Gastrocnemius medialis (tissue), 4 donors: Measurements from ENCODE around the gene PLCH1.

Experiments used
- POLR2A ChIP-seq, 2 donors: fragments of 450-650 bp; IDR thresholded peaks; one replicate each; pipeline ENCODE4 v1.6.1; 2017; ENCODE audit warnings: antibody characterized with exemption in 2 of 2, mild to moderate bottlenecking in 2 of 2, moderate library complexity in 2 of 2
- TF ChIP-seq, protein P1 (sequence below), 5 experiments: fragments of 450-650 bp in 3 of 5; fragments of 200-600 bp in 2 of 5; sonication (generic) in 2 of 5; IDR thresholded peaks in 4 of 5; conservative IDR thresholded peaks in 1 of 5; 1 replicate in 4 of 5; 2 replicates in 1 of 5; pipeline ENCODE4 v1.5.1; 2016 to 2019; ENCODE audit warnings: antibody characterized with exemption in 5 of 5, mild to moderate bottlenecking in 3 of 5, moderate library complexity in 3 of 5

DNA sequence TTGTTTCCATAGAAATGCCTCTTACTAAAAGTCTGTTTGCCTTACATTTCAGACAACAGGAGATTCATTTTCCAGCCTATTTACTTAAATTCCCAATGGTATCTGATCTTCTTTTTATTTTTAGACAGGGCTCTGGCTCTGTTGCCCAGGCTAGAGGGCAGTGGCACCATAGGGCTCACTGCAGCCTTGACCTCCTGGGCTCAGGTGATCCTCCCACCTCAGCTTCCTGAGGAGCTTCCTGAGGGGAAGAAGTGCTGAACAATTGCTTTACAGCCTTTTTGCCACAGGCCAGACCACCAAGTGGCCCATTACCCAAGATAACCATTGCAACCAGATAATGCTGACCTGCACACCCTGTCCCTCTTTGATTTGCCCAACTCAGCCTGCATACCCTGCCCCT lies 126.3 kb downstream of the PLCH1 start:
- TF ChIP-seq POLR2A (IDR thresholded peaks at IDR 0.05): no peak
- TF ChIP-seq, protein P1, sequence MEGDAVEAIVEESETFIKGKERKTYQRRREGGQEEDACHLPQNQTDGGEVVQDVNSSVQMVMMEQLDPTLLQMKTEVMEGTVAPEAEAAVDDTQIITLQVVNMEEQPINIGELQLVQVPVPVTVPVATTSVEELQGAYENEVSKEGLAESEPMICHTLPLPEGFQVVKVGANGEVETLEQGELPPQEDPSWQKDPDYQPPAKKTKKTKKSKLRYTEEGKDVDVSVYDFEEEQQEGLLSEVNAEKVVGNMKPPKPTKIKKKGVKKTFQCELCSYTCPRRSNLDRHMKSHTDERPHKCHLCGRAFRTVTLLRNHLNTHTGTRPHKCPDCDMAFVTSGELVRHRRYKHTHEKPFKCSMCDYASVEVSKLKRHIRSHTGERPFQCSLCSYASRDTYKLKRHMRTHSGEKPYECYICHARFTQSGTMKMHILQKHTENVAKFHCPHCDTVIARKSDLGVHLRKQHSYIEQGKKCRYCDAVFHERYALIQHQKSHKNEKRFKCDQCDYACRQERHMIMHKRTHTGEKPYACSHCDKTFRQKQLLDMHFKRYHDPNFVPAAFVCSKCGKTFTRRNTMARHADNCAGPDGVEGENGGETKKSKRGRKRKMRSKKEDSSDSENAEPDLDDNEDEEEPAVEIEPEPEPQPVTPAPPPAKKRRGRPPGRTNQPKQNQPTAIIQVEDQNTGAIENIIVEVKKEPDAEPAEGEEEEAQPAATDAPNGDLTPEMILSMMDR (IDR thresholded peaks at IDR 0.05 in 4 of 5, conservative IDR thresholded peaks at IDR 0.05 in 1 of 5): no peak
